ENCODE results near the gene P4HA2.
A peak's percentile ranks its signal among the peaks of the same experiment; 100 is the strongest.

The P4HA2 gene

GRCh38 chr5:132246806-132247205 lies 19.2 kb upstream of the P4HA2 start:
- DNase-seq = no peak

GRCh38 chr5:132245593-132245992 lies 17.9 kb upstream of the P4HA2 start:
- no peak for DNase-seq

GRCh38 chr5:132243366-132243977 lies 15.8 kb upstream of the P4HA2 start:
- DNase-seq = no peak

- no peak for DNase-seq
Measured at GRCh38 chr5:132239776-132240175, 12.1 kb upstream of the P4HA2 start.

DNA sequence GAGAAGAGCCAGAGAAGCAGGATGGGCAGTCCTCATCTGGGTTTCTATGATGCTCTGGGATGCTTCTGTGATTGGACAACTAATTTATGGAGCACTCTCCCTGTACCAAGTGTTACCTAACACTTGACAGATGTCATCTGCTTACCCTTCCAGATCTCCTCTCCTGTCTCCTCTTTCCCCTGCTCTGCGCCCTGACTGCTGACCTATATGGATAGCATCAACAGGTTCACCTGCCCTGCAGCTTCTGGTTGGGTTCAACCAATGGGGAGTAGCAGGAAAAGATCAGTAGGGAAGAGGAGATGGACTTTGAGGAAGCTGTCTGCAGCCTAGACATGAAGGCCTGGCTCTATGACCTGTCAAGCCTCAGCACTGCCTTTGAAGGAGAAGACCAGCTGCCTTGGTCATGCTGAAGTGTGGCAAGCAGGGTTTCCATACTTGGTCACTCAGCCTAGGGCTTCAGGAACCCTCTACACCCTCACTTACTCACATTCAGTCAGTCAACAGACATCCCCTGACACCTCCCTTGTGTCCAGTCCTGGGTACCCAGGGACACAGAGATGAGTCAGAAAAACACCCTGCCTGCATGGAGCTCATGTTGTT lies 11.3 kb upstream of the P4HA2 start:
- DNase-seq = no peak

- DNase-seq = peak; percentile 2
Measured at GRCh38 chr5:132238169-132238744, 10.6 kb upstream of the P4HA2 start.

- DNase-seq = no peak
Measured at GRCh38 chr5:132237670-132238069, 10.0 kb upstream of the P4HA2 start.

GRCh38 chr5:132237141-132237540 lies 9.5 kb upstream of the P4HA2 start:
- DNase-seq = no peak

GRCh38 chr5:132235340-132235739 lies 7.7 kb upstream of the P4HA2 start:
- no peak for DNase-seq

DNA sequence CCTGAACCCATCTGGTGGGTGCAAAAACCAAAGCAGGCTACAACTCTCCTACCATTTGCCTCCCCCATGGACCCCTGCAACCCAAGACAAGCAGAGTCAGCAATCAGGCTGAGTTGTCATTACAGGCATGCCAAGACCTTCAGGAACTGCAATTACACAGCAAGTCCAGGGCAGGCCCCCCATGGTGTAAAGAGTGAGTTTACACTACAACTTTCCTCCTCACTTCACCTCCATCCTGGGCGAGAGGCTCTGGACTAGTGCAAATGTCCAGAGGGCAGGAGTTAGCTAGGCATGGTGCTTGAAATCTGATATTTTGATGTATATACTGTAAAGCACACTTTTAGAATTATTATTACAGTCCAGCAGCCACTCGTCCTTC lies 7.0 kb upstream of the P4HA2 start:
- DNase-seq = no peak

GRCh38 chr5:132233811-132234683 lies 6.4 kb upstream of the P4HA2 start:
- DNase-seq = no peak

GRCh38 chr5:132233081-132233480 lies 5.4 kb upstream of the P4HA2 start:
- no peak for DNase-seq

DNA sequence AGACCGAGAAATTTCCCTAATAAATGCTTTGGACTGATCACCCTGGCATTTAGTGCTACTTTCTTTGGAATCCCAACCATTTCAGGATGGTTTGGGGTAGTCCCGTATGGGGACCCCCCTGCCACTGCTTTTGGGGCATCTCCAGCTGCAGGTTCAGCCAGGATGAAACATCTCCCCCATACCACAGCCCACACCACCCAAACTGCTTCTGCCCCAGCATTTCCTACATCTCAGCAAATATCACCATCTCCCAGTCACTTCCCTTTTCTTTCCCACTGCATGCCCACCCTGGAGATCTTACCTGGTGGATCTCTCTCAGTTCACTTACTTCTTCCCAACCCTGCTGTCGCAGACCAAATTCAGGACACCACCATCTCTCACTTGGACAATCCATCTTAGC lies 4.8 kb upstream of the P4HA2 start:
- DNase-seq = no peak

- DNase-seq = no peak
Measured at GRCh38 chr5:132230871-132231270, 3.2 kb upstream of the P4HA2 start.

DNA sequence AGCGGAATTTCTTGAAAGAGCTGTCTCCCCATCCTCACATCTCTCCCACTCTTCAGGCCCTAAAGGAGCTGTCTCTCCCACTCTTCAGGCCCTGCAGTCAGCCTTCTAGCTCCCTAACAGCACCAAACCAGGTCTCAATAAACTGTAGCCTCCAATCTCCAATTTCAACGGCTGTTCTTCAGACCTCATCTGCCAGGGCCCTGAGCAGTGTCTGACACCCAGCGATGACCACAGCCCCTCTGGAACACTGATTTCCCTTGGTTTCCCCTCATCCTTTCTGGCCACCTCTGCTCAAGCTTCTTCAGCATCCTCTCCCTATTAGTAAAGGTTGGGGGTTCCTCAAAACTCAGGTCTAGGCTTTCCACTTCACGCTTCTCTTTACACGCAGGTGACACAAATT lies 1.6 kb upstream of the P4HA2 start:
- no peak for DNase-seq

- no peak for DNase-seq
Measured at GRCh38 chr5:132228241-132229035, 785 bp upstream of the P4HA2 start.

- DNase-seq = no peak
Measured at GRCh38 chr5:132227235-132227484, 493 bp downstream of the P4HA2 start.

DNA sequence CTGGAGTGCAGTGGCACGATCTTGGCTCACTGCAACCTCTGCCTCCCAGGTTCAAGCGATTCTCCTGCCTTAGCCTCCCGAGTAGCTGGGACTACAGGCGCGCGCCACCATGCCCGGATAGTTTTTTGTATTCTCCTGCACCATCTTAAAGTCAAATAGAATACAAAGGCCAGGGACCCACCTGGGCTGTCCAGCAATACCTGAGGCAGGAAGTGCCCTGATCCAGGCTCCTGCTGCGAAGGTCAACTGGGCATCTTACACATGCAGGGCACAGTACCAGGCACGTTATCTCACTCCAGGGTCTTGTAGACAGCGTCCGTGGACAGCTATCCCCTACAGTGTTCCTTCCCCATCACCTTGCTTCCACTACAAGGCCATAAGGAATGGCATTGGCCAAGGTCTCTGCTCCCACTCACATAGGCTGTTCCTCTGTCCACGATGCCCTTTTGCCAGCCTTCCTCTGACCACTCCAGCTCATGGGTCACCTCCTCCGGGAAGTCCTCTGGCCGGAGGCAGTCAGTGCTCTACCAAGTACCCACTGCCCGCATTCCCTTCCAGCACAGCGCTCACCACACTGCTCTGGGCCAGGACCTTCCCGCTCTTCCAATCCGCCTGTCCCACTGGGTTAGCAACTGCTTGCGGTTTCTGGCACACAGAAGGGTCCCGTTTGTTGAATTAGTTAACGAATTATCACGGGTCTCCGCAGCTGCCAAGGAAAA lies 978 bp downstream of the P4HA2 start:
- no peak for DNase-seq

GRCh38 chr5:132225165-132226032 lies 2.3 kb downstream of the P4HA2 start:
- DNase-seq = peak; percentile 6

DNA sequence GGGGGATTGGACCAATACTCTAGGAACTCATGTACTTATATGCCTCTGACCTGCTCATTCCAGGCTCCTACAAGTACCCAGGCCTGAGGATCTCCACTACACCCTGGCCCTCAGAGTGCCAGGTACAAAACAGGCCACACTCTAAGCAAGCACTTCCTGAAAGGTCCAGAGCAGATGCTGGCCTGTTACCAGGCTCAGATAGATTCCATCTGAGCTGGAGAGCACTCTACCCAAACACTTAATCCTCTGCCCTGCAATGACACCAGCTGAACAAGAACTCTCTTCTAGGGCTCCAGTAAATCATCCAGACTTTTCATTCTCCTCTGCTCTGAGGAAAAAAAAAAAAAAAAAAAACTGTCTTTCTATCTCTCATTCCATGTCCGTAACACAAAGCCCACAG lies 2.9 kb downstream of the P4HA2 start:
- no peak for DNase-seq

- DNase-seq = no peak
Measured at GRCh38 chr5:132223861-132224260, 3.8 kb downstream of the P4HA2 start.

- no peak for DNase-seq
Measured at GRCh38 chr5:132222649-132223038, 5.0 kb downstream of the P4HA2 start.

Data from NCI-H748 treated with DMSO at 0.1 percent for 48 hours (cell line).